ENCODE measurements around the gene NRAP.

DNA sequence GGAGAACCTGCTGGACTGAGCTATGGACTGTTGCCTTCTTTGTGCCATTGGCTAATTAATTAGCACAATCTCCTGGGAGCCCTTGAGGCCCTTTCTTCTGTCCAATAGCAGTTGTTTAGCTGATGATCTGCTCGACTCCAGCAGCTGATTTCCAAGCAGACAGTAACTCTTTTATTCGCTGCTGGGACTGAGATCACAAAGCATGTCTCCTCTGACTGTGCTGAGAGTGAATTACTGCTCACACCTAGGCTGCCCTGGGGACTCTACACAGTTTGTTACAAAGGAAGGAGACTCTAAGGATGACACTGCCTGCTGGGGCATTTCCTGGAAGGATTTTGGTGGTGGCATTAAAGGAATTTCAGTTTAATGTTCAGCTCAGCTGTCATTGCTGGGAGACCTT is 47.3 kb upstream of the NRAP start:
- no peak for TF ChIP-seq YY1 (IDR thresholded peaks at IDR 0.05; ENCODE audit: low read depth)
- TF ChIP-seq FOXM1 (IDR thresholded peaks at IDR 0.05; ENCODE audit: borderline replicate concordance, low read depth) = no peak
- no peak for TF ChIP-seq REST (IDR thresholded peaks at IDR 0.05; ENCODE audit: low read depth)
- no peak for TF ChIP-seq ZBTB7A (IDR thresholded peaks at IDR 0.05; ENCODE audit: low read depth)
- no peak for TF ChIP-seq EP300 (IDR thresholded peaks at IDR 0.05; ENCODE audit: borderline replicate concordance)
- no peak for TF ChIP-seq TCF12 (IDR thresholded peaks at IDR 0.05; ENCODE audit: low read depth)
- no peak for TF ChIP-seq EGR1 (IDR thresholded peaks at IDR 0.05)
- no peak for TF ChIP-seq MAX (IDR thresholded peaks at IDR 0.05)
- TF ChIP-seq CEBPB (IDR thresholded peaks at IDR 0.05) = no peak
- TF ChIP-seq NFIC (IDR thresholded peaks at IDR 0.05) = no peak
- no peak for TF ChIP-seq TAF1 (IDR thresholded peaks at IDR 0.05; ENCODE audit: low read depth)
- no peak for TF ChIP-seq RAD21 (IDR thresholded peaks at IDR 0.05; ENCODE audit: low read depth)
- no peak for TF ChIP-seq CREB1 (IDR thresholded peaks at IDR 0.05; ENCODE audit: low read depth)
- no peak for TF ChIP-seq TEAD4 (IDR thresholded peaks at IDR 0.05)

All from Ishikawa (cell line).